HG02852 (cell line): ENCODE data around the gene TCF3.
A peak's percentile ranks its signal among the peaks of the same experiment; 100 is the strongest.

Experiments used
- ATAC-seq: cut with Tn5 transposase; IDR thresholded peaks from one replicate; pipeline ENCODE4 v1.9.1; 2021; ENCODE audit warnings: mild to moderate bottlenecking, moderate library complexity; ENCODE audit not compliant: unreplicated experiment

Gene TCF3

DNA sequence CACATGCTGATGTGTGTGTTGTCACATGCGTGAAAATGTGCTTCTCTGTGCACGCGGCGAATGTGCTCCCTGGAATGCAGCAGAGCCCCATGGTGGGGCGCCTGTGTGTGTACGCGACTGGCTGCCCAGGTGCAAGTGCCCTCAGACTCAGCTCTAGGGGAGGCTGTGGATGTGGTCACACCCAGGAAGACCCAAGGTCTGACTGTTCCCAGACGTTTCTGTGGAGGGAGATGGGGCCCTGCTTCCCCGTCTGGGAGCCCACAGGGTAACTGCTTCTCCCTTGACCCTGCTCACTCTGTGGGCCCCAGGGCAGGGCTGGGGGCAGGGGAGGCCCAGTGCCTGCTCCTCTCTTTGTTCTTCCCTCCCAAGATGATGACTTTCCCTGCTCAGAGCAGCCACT lies 39.3 kb downstream of the TCF3 start:
- ATAC-seq = no peak

- no peak for ATAC-seq
Observed at GRCh38 chr19:1612114-1613086, 40.0 kb downstream of the TCF3 start.

- no peak for ATAC-seq
Observed at GRCh38 chr19:1611353-1611752, 41.1 kb downstream of the TCF3 start.

- no peak for ATAC-seq
Observed at GRCh38 chr19:1610579-1610978, 41.8 kb downstream of the TCF3 start.

DNA sequence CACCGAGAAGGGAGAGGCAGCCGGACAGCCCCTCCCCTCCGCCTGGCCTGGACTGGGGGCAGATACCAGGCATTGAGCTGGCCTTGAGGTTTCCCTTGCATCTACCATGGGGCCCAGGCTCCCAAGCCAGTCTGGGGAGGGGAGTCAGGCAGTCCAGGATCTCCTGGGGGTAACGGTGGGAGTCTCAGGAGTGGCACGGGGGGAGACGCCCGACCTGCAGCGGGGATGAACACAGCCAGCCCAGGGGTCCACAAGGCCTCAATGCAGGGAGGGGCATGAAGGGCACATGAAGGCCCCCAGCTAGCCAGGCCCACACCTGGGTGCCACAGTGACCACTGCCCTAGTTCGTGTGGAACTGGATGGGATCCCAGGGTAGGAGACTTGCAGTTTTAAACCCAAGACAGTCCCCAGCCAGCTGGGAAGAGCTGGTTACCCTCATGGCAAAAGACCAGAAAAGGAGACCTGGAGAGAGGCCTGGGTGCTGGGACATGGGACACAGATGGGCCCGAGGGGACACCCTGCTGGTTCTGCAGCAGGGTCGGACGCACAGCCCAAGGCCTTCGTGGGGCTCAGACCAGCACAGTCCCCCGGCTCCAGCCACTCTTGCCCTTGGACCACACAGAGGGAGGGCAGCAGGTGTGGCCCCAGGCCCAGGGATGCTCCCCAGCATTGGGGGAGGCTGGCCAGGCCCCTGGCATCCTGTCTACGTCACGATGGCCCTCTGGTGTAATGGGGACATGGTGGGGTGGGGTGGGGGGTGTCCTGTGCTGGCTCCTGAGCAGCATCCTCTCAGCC lies 42.5 kb downstream of the TCF3 start:
- ATAC-seq = no peak

DNA sequence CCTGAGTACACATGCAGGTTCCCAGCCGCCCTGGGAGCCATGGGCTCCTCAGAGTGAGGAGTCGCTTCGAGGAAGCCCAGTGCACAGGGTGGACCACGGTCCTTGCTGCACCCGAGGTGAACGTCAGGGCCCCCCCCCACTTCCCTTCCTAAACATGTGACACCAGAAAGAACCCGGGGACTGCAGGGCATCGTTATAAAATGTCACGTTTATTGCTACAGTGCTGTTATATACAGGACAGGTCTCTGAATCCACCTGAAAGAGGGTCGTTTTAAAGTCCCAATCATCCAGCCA lies 43.4 kb downstream of the TCF3 start:
- no peak for ATAC-seq

- no peak for ATAC-seq
Observed at GRCh38 chr19:1608359-1609102, 43.9 kb downstream of the TCF3 start.

GRCh38 chr19:1606138-1606651 lies 46.2 kb downstream of the TCF3 start:
- ATAC-seq = no peak

DNA sequence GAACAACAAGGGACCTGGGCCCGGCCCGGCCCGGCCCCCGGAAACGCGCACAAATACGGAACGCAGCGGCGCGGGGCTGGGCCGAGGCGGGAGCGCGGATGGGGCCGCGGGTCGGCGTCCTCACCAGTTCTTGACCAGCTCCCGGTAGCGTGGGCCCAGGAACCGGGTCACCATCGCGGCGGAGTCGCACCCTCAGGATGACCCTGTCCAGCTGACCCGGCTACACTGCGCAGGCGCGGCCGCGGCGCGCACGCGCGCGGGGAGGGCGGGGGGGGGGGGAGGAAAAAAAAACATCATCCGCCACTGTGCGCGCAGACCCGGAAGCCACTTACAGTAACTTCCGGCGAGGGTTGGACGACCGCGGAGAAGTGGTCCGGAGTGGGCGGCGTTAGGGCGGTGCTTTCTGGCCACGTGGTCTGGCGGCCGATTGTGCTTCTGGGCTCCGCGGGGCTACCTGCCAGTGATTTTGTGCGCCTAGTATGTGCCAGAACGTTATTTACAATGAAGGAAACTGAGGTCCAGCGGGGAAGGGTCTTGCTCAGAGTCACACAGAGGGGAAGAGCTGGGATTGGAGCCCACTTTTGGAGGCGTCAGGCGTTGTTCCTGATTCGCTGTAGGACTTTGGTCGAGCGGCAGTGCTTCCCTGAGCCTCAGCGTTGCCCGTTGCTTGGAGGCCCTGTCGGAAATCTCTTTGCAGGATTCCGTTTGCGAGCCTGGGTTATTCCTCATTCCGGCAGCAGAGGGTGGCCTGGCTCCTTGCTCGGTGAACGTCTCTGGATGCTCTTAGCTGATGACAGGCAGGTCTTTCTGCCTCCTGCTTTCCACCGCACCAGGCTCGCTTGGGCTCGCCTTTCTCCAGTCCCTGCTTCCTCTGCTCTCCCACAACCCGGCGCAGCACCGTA lies 46.9 kb downstream of the TCF3 start, which contains the start of gene UQCR11:
TSS of gene UQCR11 (minus strand) at position 227 of the 902 bp plus-strand sequence. CDS start at position 174, 53 bp downstream.
- peak; percentile 80 for ATAC-seq

- ATAC-seq = no peak
Observed at GRCh38 chr19:1602091-1602707, 50.2 kb downstream of the TCF3 start.

DNA sequence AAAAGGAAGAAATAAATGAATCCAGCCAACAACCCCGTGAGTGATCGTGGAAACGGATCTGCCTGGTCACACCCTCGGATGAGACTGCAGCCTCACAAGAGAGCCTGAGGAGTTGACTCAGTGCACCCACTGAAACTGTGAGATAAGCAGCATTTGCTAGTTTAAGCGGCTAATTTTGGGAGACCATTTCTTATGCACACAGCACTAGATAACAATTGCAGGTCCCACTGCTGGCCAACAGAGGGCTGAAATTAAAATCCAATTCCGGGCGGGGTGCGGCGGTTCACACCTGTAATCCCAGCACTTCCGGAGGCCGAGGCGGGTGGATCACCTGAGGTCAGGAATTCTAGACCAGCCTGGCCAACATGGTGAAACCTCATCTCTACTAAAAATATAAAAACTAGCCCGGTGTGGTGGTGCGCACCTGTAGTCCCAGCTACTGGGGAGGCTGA lies 50.8 kb downstream of the TCF3 start:
- no peak for ATAC-seq

GRCh38 chr19:1599460-1599846 lies 53.0 kb downstream of the TCF3 start:
- ATAC-seq = no peak

GRCh38 chr19:1598777-1599459 lies 53.5 kb downstream of the TCF3 start:
- no peak for ATAC-seq

- no peak for ATAC-seq
Observed at GRCh38 chr19:1593501-1593772, 59.0 kb downstream of the TCF3 start.

GRCh38 chr19:1592755-1593500 lies 59.5 kb downstream of the TCF3 start, which contains the start of gene MBD3:
Gene MBD3, minus strand, starts transcription at chr19:1592865. Its CDS starts 234 bp downstream, at chr19:1592631.
- ATAC-seq = peak; percentile 52

DNA sequence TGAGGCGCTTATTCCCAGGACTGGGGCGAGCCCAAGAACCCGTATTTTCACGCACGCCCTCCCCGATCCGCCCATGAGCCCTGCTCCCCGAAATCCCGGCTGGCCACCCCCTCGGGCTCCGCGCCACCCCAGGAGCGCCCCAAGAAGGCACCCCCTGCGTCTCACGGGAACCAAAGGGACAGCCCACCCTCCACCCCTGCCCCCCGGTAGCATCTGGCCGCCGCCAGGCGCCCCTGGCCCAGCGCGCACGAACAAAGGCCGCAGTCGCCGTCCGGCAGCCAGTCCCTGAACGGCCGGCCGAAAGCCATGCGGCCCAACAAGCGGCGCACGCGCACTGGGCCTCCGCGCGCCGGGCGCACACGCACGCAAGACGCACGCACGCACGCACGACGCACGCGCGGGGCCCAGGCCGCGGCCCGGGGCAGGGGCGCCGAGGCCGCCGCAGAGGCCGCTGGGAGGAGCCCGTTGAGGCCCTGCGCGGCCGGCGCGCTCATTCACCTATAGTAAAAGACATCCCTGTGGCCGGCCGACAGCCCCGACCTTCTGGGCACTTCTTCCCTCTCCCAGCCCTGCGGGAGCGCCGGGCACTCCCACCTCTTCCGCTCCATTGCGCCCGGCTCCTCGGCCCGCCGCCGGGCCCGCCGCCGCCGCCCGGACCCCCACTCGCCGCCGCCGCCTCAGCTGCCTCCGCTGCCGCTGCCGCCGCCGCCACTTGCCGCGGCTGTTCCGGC lies 60.2 kb downstream of the TCF3 start:
- ATAC-seq = peak; percentile 72

DNA sequence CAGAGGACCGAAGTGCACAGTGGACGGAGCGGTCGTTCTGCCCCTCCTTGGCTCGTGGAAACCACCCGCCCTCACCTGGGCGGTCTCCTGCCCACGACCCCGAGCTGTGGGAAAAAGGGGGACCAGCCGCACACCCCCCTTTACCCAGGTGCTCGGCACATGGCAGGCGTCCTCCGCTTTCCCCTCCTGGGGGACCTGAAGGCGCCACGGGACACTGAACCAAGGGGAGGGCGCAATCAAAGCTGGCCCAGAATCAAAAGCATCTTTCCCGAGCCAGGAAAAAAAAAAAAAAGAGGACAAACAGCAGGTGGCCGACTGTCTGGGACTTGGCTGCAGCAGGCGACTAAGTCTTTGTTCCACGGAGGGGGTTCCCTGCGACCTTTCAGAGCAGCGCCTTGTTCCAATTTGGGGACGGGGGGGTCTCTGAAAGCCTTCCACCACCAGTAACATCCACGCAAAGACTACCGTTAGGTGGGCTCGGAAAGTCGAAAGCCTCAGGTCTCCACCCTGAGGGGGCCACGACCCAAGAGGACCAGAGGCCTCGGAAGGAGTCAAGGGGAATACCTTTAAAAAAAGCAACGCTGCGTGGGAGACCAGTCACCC lies 60.9 kb downstream of the TCF3 start:
- no peak for ATAC-seq
